ENCODE results near the gene ANKRD18B.
"Not testable (repeated sequence)": the region's sequence is repeated elsewhere in the genome, so short reads cannot be mapped to it uniquely, and the experiment has no call there.

ANKRD18B gene

GRCh38 chr9:33535541-33535940, 11.5 kb downstream of the ANKRD18B start:
- DNase-seq: no peak

- not testable (repeated sequence) for DNase-seq
Measured at GRCh38 chr9:33543463-33543862, 19.4 kb downstream of the ANKRD18B start.

GRCh38 chr9:33545715-33546114, 21.7 kb downstream of the ANKRD18B start:
- not testable (repeated sequence) for DNase-seq

GRCh38 chr9:33548816-33549215, 24.8 kb downstream of the ANKRD18B start:
- not testable (repeated sequence) for DNase-seq

GRCh38 chr9:33549418-33549817, 25.4 kb downstream of the ANKRD18B start:
- not testable (repeated sequence) for DNase-seq

GRCh38 chr9:33551183-33551582, 27.1 kb downstream of the ANKRD18B start:
- DNase-seq: not testable (repeated sequence)

GRCh38 chr9:33552315-33552725, 28.3 kb downstream of the ANKRD18B start:
- not testable (repeated sequence) for DNase-seq

- DNase-seq: not testable (repeated sequence)
Measured at GRCh38 chr9:33560217-33560616, 36.2 kb downstream of the ANKRD18B start.

- not testable (repeated sequence) for DNase-seq
Measured at GRCh38 chr9:33562196-33562595, 38.1 kb downstream of the ANKRD18B start.

GRCh38 chr9:33567776-33568175, 43.7 kb downstream of the ANKRD18B start:
- not testable (repeated sequence) for DNase-seq

- DNase-seq: not testable (repeated sequence)
Measured at GRCh38 chr9:33577786-33578185, 53.7 kb downstream of the ANKRD18B start.

GRCh38 chr9:33579996-33580395, 55.9 kb downstream of the ANKRD18B start:
- not testable (repeated sequence) for DNase-seq

GRCh38 chr9:33582686-33583085, 58.6 kb downstream of the ANKRD18B start:
- DNase-seq: not testable (repeated sequence)

- not testable (repeated sequence) for DNase-seq
Measured at GRCh38 chr9:33586128-33586527, 62.1 kb downstream of the ANKRD18B start.

- DNase-seq: not testable (repeated sequence)
Measured at GRCh38 chr9:33587799-33588198, 63.7 kb downstream of the ANKRD18B start.

- DNase-seq: not testable (repeated sequence)
Measured at GRCh38 chr9:33588876-33589275, 64.8 kb downstream of the ANKRD18B start.

GRCh38 chr9:33590857-33591256, 66.8 kb downstream of the ANKRD18B start:
- DNase-seq: not testable (repeated sequence)

GRCh38 chr9:33596974-33597373, 72.9 kb downstream of the ANKRD18B start:
- DNase-seq: not testable (repeated sequence)

GRCh38 chr9:33597386-33597785, 73.3 kb downstream of the ANKRD18B start:
- DNase-seq: not testable (repeated sequence)

GRCh38 chr9:33598796-33599379, 74.8 kb downstream of the ANKRD18B start:
- DNase-seq: not testable (repeated sequence)

- DNase-seq: not testable (repeated sequence)
Measured at GRCh38 chr9:33600911-33601310, 76.9 kb downstream of the ANKRD18B start.

GRCh38 chr9:33604249-33604648, 80.2 kb downstream of the ANKRD18B start:
- not testable (repeated sequence) for DNase-seq

- DNase-seq: not testable (repeated sequence)
Measured at GRCh38 chr9:33604936-33605335, 80.9 kb downstream of the ANKRD18B start.

- DNase-seq: no peak
Measured at GRCh38 chr9:33611358-33611757, 87.3 kb downstream of the ANKRD18B start.

GRCh38 chr9:33612410-33612809, 88.4 kb downstream of the ANKRD18B start:
- DNase-seq: not testable (repeated sequence)

Data from stimulated activated CD4-positive, alpha-beta T cell treated with anti-CD3 and anti-CD28 coated beads, Interleukin-4, amount 100 ng/mL, for 1 hour (primary cell).